Testis (tissue), 3 donors: ENCODE data around the gene TMED10. TPM values are rescaled to one million over a fixed set of nuclear protein-coding genes. Genes with fewer than 3 reads are reported as not detected.

Experiments used
- DNase-seq: peaks from one replicate; pipeline ENCODE4 v3.0.0-alpha.2; 2019
- H3K27ac ChIP-seq, 2 donors: fragments of 200-600 bp; sonication (generic); one replicate each; pipeline ENCODE4 v1.5.1; 2019
- H3K27me3 ChIP-seq: fragments of 200-600 bp; sonication (generic); one replicate; pipeline ENCODE4 v1.5.1; 2019
- H3K36me3 ChIP-seq: fragments of 200-600 bp; sonication (generic); one replicate; pipeline ENCODE4 v1.5.1; 2017; ENCODE audit warnings: low read depth; ENCODE audit errors: missing control alignments
- H3K4me1 ChIP-seq: fragments of 200-600 bp; sonication (generic); one replicate; pipeline ENCODE4 v1.5.1; 2019
- H3K4me3 ChIP-seq, 2 donors: fragments of 200-600 bp; sonication (generic); one replicate each; pipeline ENCODE4 v1.5.1; 2017 to 2019
- H3K9me3 ChIP-seq: fragments of 200-600 bp; sonication (generic); one replicate; pipeline ENCODE4 v1.5.1; 2017
- POLR2A ChIP-seq: fragments of 450-650 bp; IDR thresholded peaks from one replicate; pipeline ENCODE4 v1.6.1; 2017; ENCODE audit warnings: antibody characterized with exemption, mild to moderate bottlenecking, moderate library complexity
- WGBS, 2 donors: methylation state at CpG; one replicate each; pipeline ENCODE4 v1.1.5; 2018; 5-methylcytosine and 5-hydroxymethylcytosine counted together
- intact Hi-C: fragments of 100-400 bp; cut with DNase I; formaldehyde crosslinking; loops from one replicate; pipeline ENCODE4 v1.15.1; 2023; ENCODE audit warnings: low total_unique reads
- polyA plus RNA-seq: library from polyadenylated mRNA; stranded (reverse); fragments of 350-450 nt; fragmentation: Illumina TruSeq; extraction: RNeasy Lipid Tissue Mini Kit (QIAGEN cat#74804); gene quantifications from one replicate; pipeline ENCODE4 v1.2.3, GENCODE V29; 2014; ENCODE audit warnings: low read depth, low replicate concordance; ENCODE audit not compliant: insufficient read depth
- total RNA-seq, 2 donors: library from RNA; depleted of rRNA; stranded (reverse); fragments of >200 nt; gene quantifications; one replicate each; pipeline ENCODE4 v1.2.3, GENCODE V29; 2016
- TF ChIP-seq, protein P1 (sequence below), 3 experiments: fragments of 450-650 bp in 2 of 3; fragments of 200-600 bp in 1 of 3; sonication (generic) in 1 of 3; IDR thresholded peaks; one replicate each; pipeline ENCODE4 v1.5.1; 2016 to 2019; ENCODE audit warnings: antibody characterized with exemption in 3 of 3, mild to moderate bottlenecking in 2 of 3, moderate library complexity in 1 of 3

TMED10 gene
- total and polyA plus RNA-seq, 3 donors from 2014 or later = 255 to 417 (median 334) TPM

DNA sequence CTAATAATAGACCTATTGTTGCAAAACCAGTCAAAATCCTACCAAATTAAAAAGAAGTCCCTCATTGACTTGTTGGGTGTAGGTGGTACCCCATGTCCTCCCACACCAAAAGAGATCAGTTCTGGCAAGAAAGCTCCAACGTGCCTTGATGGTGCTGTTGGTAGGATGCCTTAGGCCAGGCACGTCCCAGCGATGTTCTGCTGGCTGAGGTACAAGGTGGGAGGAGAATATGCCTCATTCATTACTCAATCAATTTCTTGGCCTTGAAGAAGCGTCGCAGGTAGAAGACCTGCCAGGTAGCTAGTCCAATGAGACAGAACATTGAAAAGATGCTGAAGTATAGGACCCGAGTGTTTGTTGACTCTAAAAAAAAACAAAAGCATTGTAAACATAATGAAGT lies 41.8 kb downstream of the TMED10 start:
- peak overlapping the region in 1 of 2 donors; percentile 19 for H3K27ac ChIP-seq
- no peaks in the 10 kb centered on the region for H3K36me3 ChIP-seq
- no peaks in the 10 kb centered on the region for H3K9me3 ChIP-seq
- DNase-seq = no peak
- WGBS, 2 donors = 65 to 69% methylated on average over 6 of the region's 6 CpGs
- H3K4me1 ChIP-seq = no peaks in the 10 kb centered on the region
- intact Hi-C loops = loop anchor here (5.0 kb wide), 1 partner anchor 163 kb away; no protein-coding TSS in a partner anchor
- TF ChIP-seq POLR2A = no peak
- TF ChIP-seq, protein P1, sequence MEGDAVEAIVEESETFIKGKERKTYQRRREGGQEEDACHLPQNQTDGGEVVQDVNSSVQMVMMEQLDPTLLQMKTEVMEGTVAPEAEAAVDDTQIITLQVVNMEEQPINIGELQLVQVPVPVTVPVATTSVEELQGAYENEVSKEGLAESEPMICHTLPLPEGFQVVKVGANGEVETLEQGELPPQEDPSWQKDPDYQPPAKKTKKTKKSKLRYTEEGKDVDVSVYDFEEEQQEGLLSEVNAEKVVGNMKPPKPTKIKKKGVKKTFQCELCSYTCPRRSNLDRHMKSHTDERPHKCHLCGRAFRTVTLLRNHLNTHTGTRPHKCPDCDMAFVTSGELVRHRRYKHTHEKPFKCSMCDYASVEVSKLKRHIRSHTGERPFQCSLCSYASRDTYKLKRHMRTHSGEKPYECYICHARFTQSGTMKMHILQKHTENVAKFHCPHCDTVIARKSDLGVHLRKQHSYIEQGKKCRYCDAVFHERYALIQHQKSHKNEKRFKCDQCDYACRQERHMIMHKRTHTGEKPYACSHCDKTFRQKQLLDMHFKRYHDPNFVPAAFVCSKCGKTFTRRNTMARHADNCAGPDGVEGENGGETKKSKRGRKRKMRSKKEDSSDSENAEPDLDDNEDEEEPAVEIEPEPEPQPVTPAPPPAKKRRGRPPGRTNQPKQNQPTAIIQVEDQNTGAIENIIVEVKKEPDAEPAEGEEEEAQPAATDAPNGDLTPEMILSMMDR (IDR thresholded peaks at IDR 0.05) = no peak
- H3K27me3 ChIP-seq = no peaks in the 10 kb centered on the region
- H3K4me3 ChIP-seq = no peak overlapping the region

- H3K4me3 ChIP-seq = no peak overlapping the region
- intact Hi-C loops = loop anchor here (5.0 kb wide), 1 partner anchor 164 kb away; no protein-coding TSS in a partner anchor
- H3K9me3 ChIP-seq = no peaks in the 10 kb centered on the region
- H3K4me1 ChIP-seq = peaks cover 3% of the 10 kb centered on the region
- 65 to 90% methylated on average over 2 of the region's 2 CpGs for WGBS, 2 donors
- no peak for DNase-seq
- no peaks in the 10 kb centered on the region for H3K36me3 ChIP-seq
- TF ChIP-seq, protein P1 (IDR thresholded peaks at IDR 0.05) = no peak
- no peak for TF ChIP-seq POLR2A
- no peaks in the 10 kb centered on the region for H3K27me3 ChIP-seq
- peak overlapping the region in 1 of 2 donors; percentile 43 for H3K27ac ChIP-seq
Measured at GRCh38 chr14:75133597-75133996, 42.8 kb downstream of the TMED10 start.

- intact Hi-C loops = loop anchor here (5.0 kb wide), 1 partner anchor 165 kb away; no protein-coding TSS in a partner anchor
- DNase-seq = peak; percentile 75
- H3K36me3 ChIP-seq = no peaks in the 10 kb centered on the region
- H3K27ac ChIP-seq = peak overlapping the region; percentile 9 to 43
- H3K4me3 ChIP-seq = no peak overlapping the region
- no peaks in the 10 kb centered on the region for H3K9me3 ChIP-seq
- 33 to 46% methylated on average over 4 of the region's 4 CpGs for WGBS, 2 donors
- H3K4me1 ChIP-seq = peaks cover 12% of the 10 kb centered on the region
- no peaks in the 10 kb centered on the region for H3K27me3 ChIP-seq
- no peak for TF ChIP-seq POLR2A
- TF ChIP-seq, protein P1 (IDR thresholded peaks at IDR 0.05) = peak; percentile 71 to 93 (median 91)
Measured at GRCh38 chr14:75132382-75133086, 43.9 kb downstream of the TMED10 start.

DNA sequence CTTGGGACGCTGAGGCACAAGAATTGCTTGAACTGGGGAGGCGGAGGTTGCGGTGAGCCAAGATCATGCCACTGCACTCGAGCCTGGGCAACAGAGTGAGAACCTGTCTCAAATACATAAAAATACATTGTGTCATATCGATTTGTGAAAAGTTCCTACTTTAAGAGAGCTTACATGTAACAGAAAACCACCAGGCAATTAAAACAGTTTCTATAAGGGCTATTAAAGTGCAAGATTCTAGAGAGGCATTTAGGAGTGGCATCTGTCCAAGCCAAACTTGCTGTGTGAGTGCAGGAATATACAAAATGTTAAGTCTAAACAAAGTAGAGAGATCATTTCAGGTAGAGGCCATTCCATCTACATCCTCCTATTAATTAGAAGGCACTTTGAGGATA lies 47.8 kb downstream of the TMED10 start:
- 67 to 75% methylated on average over 5 of the region's 5 CpGs for WGBS, 2 donors
- no peak for TF ChIP-seq POLR2A
- TF ChIP-seq, protein P1 (IDR thresholded peaks at IDR 0.05) = no peak
- peaks cover 22% of the 10 kb centered on the region for H3K4me1 ChIP-seq
- H3K36me3 ChIP-seq = no peaks in the 10 kb centered on the region
- H3K4me3 ChIP-seq = no peak overlapping the region
- intact Hi-C loops = no loop called here
- DNase-seq = no peak
- no peaks in the 10 kb centered on the region for H3K9me3 ChIP-seq
- H3K27me3 ChIP-seq = no peaks in the 10 kb centered on the region
- H3K27ac ChIP-seq = no peak overlapping the region
